ENCODE measurements around the gene COX14. TPM values are rescaled to one million over a fixed set of nuclear protein-coding genes. Genes with fewer than 3 reads are reported as not detected.

COX14 gene
- total RNA-seq, 5 donors from 2014 or later (not counting 1 experiment from before 2014, with no cell fraction given), result 38.0 to 49.9 (median 43.9) TPM

DNA sequence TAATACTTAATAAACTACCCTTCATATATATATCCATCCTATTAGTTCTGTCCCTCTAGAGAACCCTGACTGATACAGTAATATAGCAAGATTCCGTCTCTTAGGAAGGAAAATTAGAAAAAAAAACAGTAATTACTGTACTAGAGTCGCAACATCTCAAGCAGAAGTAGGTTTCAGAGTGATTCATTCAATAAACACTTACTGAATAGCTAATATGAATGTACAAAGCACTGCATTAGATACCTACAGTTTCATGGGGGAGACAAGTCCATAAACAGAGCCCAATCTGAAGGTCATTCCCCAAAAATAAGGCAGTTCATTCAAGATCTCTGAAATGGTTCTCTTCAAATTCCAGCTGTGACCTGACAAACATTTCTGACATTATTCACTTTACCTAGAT, 45.2 kb downstream of the COX14 start:
- CTCF ChIA-PET, result interaction anchor here in 1 of 2 donors (1.0 kb wide), 1 partner anchor 68 kb away, joined by 3 read pairs; no protein-coding TSS in a partner anchor
- Mint-ChIP-seq H3K4me3 (no peak overlapping the region), H3K27me3 (no peaks in the 10 kb centered on the region), H3K27ac (no peak overlapping the region), H3K9me3 (no peaks in the 10 kb centered on the region), H3K36me3 (peaks cover 10% of the 10 kb centered on the region), H3K4me1 (peaks cover 28 to 32% (median 29%) of the 10 kb centered on the region in 3 donors)
- ATAC-seq (replicated peaks in 1 of 4) (no peak), DNase-seq (no peak)
- H3K4me3 ChIP-seq (ENCODE audit: control insufficient read depth in 1 of 2, extremely low read depth in 1 of 2, low read length in 1 of 2), result no peak overlapping the region
- H3K27ac ChIP-seq (ENCODE audit: low read length), result no peak overlapping the region
- no peaks in the 10 kb centered on the region for H3K4me1 ChIP-seq (ENCODE audit: control insufficient read depth in 1 of 2, extremely low read depth in 1 of 2, insufficient read depth in 2 of 2, low read length in 2 of 2)
- no peaks in the 10 kb centered on the region for H3K27me3 ChIP-seq (replicated peaks in 1 of 2; ENCODE audit: control insufficient read depth in 2 of 2, extremely low read depth in 1 of 2, insufficient read depth in 2 of 2, low read length in 1 of 2)
- POLR2A ChIA-PET, result interaction anchor here (0.6 to 0.7 kb wide), 2 partner anchors 19 to 1362 kb away, joined by 3 to 10 read pairs; no protein-coding TSS in a partner anchor
- no peaks in the 10 kb centered on the region for H3K9me3 ChIP-seq
- no CpG with 5 or more reads among the region's 2 CpGs for WGBS (ENCODE audit: insufficient coverage)
- peaks cover 3 to 7% of the 10 kb centered on the region in 2 donors for H3K36me3 ChIP-seq (ENCODE audit: control insufficient read depth in 2 of 2, extremely low read depth in 1 of 2, insufficient read depth in 1 of 2, low read length in 1 of 2)

DNA sequence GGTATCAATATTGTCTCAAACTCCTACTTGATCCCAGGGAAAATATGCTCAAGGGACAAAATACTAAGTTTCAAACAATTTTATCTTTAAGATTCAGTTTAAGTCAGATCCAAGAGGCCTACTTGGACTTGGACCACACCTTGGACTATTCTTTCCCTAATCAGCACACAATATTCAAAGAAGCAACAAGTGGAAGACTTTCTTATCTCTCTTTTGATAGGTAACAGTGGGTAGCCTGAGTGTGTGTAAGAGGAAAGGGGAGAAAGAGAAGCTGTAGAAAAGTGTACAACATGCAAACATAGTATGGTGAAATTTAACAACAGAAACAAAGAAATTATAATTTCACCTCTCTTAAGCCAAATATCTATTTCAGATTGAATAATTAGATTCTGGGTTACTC, 48.6 kb downstream of the COX14 start:
- CTCF ChIA-PET, result interaction anchor here (0.6 to 1.7 kb wide), 3 partner anchors 8 to 1021 kb away, joined by 3 to 6 read pairs (median 3); no protein-coding TSS in a partner anchor
- H3K27ac Mint-ChIP-seq, result peak overlapping the region in 1 of 2 donors; percentile 1
- no peak overlapping the region for H3K4me3 Mint-ChIP-seq
- no peak for DNase-seq
- no peak for ATAC-seq (replicated peaks in 1 of 4)
- Histone ChIP-seq H3K36me3 (ENCODE audit: control insufficient read depth in 2 of 2, extremely low read depth in 1 of 2, insufficient read depth in 1 of 2, low read length in 1 of 2) (no peaks in the 10 kb centered on the region), H3K27me3 (replicated peaks in 1 of 2; ENCODE audit: control insufficient read depth in 2 of 2, extremely low read depth in 1 of 2, insufficient read depth in 2 of 2, low read length in 1 of 2) (no peaks in the 10 kb centered on the region), H3K4me1 (ENCODE audit: control insufficient read depth in 1 of 2, extremely low read depth in 1 of 2, insufficient read depth in 2 of 2, low read length in 2 of 2) (peaks cover 0 to 4% of the 10 kb centered on the region in 2 experiments), H3K27ac (ENCODE audit: low read length) (no peak overlapping the region), H3K4me3 (ENCODE audit: control insufficient read depth in 1 of 2, extremely low read depth in 1 of 2, low read length in 1 of 2) (no peak overlapping the region), H3K9me3 (no peaks in the 10 kb centered on the region)
- H3K27me3 Mint-ChIP-seq, result no peaks in the 10 kb centered on the region
- POLR2A ChIA-PET, result interaction anchor here in 1 of 2 donors (0.6 kb wide), 1 partner anchor 885 kb away, joined by 3 read pairs; no protein-coding TSS in a partner anchor
- peaks cover 13% of the 10 kb centered on the region for H3K36me3 Mint-ChIP-seq
- peaks cover 41 to 46% (median 45%) of the 10 kb centered on the region in 3 donors for H3K4me1 Mint-ChIP-seq
- no peaks in the 10 kb centered on the region for H3K9me3 Mint-ChIP-seq

DNA sequence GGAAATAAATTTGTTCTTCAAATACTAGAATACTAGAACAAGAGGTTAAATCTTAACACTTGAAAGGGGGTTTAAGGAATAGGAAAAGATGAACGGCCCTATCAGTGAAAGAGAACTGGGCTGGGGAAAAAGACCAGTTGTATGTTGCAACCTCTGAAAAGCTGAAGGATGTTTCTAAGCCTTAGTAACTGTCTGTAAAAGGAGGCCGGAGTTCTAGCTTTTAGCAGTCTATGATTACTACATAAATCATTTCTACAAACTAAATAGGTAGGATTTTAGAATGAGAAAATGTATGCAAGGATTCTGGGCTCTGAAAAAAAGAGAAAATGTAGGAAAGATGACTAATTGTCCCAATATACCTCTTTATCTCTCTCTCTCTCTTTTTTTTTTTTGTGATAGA, 50.2 kb downstream of the COX14 start:
- H3K9me3 Mint-ChIP-seq, result no peaks in the 10 kb centered on the region
- H3K36me3 ChIP-seq (ENCODE audit: control insufficient read depth in 2 of 2, extremely low read depth in 1 of 2, insufficient read depth in 1 of 2, low read length in 1 of 2), result no peaks in the 10 kb centered on the region
- peaks cover 11% of the 10 kb centered on the region for H3K36me3 Mint-ChIP-seq
- H3K27me3 ChIP-seq (replicated peaks in 1 of 2; ENCODE audit: control insufficient read depth in 2 of 2, extremely low read depth in 1 of 2, insufficient read depth in 2 of 2, low read length in 1 of 2), result no peaks in the 10 kb centered on the region
- H3K4me3 ChIP-seq (ENCODE audit: control insufficient read depth in 1 of 2, extremely low read depth in 1 of 2, low read length in 1 of 2), result no peak overlapping the region
- peak overlapping the region in 1 of 2 donors; percentile 44 for H3K27ac Mint-ChIP-seq
- no peak for ATAC-seq (replicated peaks in 1 of 4)
- H3K4me1 ChIP-seq (ENCODE audit: control insufficient read depth in 1 of 2, extremely low read depth in 1 of 2, insufficient read depth in 2 of 2, low read length in 2 of 2), result peaks cover 0 to 14% of the 10 kb centered on the region in 2 experiments
- peaks cover 48 to 54% (median 52%) of the 10 kb centered on the region in 3 donors for H3K4me1 Mint-ChIP-seq
- ChIA-PET POLR2A (interaction anchor here in 1 of 2 donors (0.8 kb wide), 1 partner anchor 16 kb away, joined by 4 read pairs; no protein-coding TSS in a partner anchor), CTCF (interaction anchor here (0.7 to 0.8 kb wide), 3 partner anchors 50 to 554 kb away, joined by 3 to 6 read pairs (median 5); partner anchors contain the start of gene COX14 (in 1 of the 2))
- WGBS (ENCODE audit: insufficient coverage), result no CpG with 5 or more reads among the region's 2 CpGs
- H3K27ac ChIP-seq (ENCODE audit: low read length), result no peak overlapping the region
- no peak overlapping the region for H3K4me3 Mint-ChIP-seq
- no peaks in the 10 kb centered on the region for H3K27me3 Mint-ChIP-seq
- no peak for DNase-seq
- no peaks in the 10 kb centered on the region for H3K9me3 ChIP-seq

DNA sequence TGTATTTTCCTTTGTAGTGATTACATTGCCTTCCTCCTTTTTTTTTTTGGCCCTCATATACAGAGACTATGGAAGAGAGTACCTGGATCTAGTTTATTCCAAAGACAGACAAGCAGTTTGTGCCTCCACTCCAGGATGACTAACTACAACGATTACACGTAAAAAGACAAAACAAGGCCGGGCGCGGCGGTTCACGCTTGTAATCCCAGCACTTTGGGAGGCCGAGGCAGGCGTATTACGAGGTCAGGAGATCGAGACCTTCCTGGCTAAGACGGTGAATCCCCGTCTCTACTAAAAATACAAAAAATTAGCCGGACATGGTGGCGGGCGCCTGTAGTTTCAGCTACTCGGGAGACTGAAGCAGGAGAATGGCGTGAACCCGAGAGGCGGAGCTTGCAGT, 52.9 kb downstream of the COX14 start:
- no peak for DNase-seq
- WGBS (ENCODE audit: insufficient coverage), result 95% methylated on average over 11 of the region's 20 CpGs
- H3K4me1 Mint-ChIP-seq, result peaks cover 43 to 45% (median 43%) of the 10 kb centered on the region in 3 donors
- no peaks in the 10 kb centered on the region for H3K9me3 Mint-ChIP-seq
- peak overlapping the region; percentile 38 to 58 for H3K27ac Mint-ChIP-seq
- ATAC-seq (replicated peaks in 1 of 4), result no peak
- Histone ChIP-seq H3K27ac (ENCODE audit: low read length) (no peak overlapping the region), H3K9me3 (no peaks in the 10 kb centered on the region), H3K4me1 (ENCODE audit: control insufficient read depth in 1 of 2, extremely low read depth in 1 of 2, insufficient read depth in 2 of 2, low read length in 2 of 2) (peaks cover 0 to 22% of the 10 kb centered on the region in 2 experiments), H3K4me3 (ENCODE audit: control insufficient read depth in 1 of 2, extremely low read depth in 1 of 2, low read length in 1 of 2) (no peak overlapping the region), H3K36me3 (ENCODE audit: control insufficient read depth in 2 of 2, extremely low read depth in 1 of 2, insufficient read depth in 1 of 2, low read length in 1 of 2) (no peaks in the 10 kb centered on the region), H3K27me3 (replicated peaks in 1 of 2; ENCODE audit: control insufficient read depth in 2 of 2, extremely low read depth in 1 of 2, insufficient read depth in 2 of 2, low read length in 1 of 2) (no peaks in the 10 kb centered on the region)
- H3K36me3 Mint-ChIP-seq, result peaks cover 3% of the 10 kb centered on the region
- peak overlapping the region; percentile 17 to 93 (median 79) for H3K4me3 Mint-ChIP-seq
- ChIA-PET POLR2A (interaction anchor here in 1 of 2 donors (0.7 kb wide), 1 partner anchor 76 kb away, joined by 4 read pairs; no protein-coding TSS in a partner anchor), CTCF (interaction anchor here in 1 of 2 donors (3.1 kb wide), 1 partner anchor 53 kb away, joined by 26 read pairs; the partner anchor contains the start of gene COX14)
- no peaks in the 10 kb centered on the region for H3K27me3 Mint-ChIP-seq

DNA sequence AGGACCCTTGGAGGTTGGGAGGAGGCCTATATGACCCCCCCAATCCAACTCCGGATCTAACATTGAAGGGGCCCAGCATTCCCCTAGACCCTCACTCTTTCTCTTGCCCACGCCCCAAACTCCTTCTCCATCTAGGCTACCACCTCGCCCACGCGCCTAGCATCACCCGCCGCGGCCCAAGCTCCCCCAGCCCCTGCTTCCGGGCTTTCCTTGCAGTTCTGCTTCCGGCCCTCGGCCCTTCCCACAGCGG, 54.7 kb downstream of the COX14 start:
- Histone ChIP-seq H3K27me3 (replicated peaks in 1 of 2; ENCODE audit: control insufficient read depth in 2 of 2, extremely low read depth in 1 of 2, insufficient read depth in 2 of 2, low read length in 1 of 2) (no peaks in the 10 kb centered on the region), H3K36me3 (ENCODE audit: control insufficient read depth in 2 of 2, extremely low read depth in 1 of 2, insufficient read depth in 1 of 2, low read length in 1 of 2) (no peaks in the 10 kb centered on the region), H3K4me1 (ENCODE audit: control insufficient read depth in 1 of 2, extremely low read depth in 1 of 2, insufficient read depth in 2 of 2, low read length in 2 of 2) (peaks cover 0 to 22% of the 10 kb centered on the region in 2 experiments), H3K4me3 (ENCODE audit: control insufficient read depth in 1 of 2, extremely low read depth in 1 of 2, low read length in 1 of 2) (peak overlapping the region; percentile 58 to 90), H3K9me3 (no peaks in the 10 kb centered on the region), H3K27ac (ENCODE audit: low read length) (peak overlapping the region; percentile 68)
- Mint-ChIP-seq H3K4me3 (peak overlapping the region; percentile 79 to 93 (median 92)), H3K9me3 (no peaks in the 10 kb centered on the region), H3K36me3 (peaks cover 3% of the 10 kb centered on the region), H3K27me3 (no peaks in the 10 kb centered on the region), H3K4me1 (peaks cover 31 to 33% (median 32%) of the 10 kb centered on the region in 3 donors), H3K27ac (peak overlapping the region; percentile 92)
- DNase-seq (peak in 7 of 35 experiments; percentile 6 to 41 (median 6)), ATAC-seq (replicated peaks in 1 of 4) (peak in 2 of 4 experiments; percentile 22 to 35)
- under 1% methylated on average over 12 of the region's 12 CpGs for WGBS (ENCODE audit: insufficient coverage)
- POLR2A ChIA-PET, result interaction anchor here in 1 of 2 donors (0.5 to 1.8 kb wide), 3 partner anchors 55 to 198 kb away, joined by 3 to 24 read pairs (median 4); partner anchors contain the start of genes COX14 and SMARCD1
- CTCF ChIA-PET, result interaction anchor here (0.5 to 3.1 kb wide), 7 partner anchors 9 to 83 kb away, joined by 3 to 26 read pairs (median 6); partner anchors contain the start of gene COX14 (in 2 of the 2)

DNA sequence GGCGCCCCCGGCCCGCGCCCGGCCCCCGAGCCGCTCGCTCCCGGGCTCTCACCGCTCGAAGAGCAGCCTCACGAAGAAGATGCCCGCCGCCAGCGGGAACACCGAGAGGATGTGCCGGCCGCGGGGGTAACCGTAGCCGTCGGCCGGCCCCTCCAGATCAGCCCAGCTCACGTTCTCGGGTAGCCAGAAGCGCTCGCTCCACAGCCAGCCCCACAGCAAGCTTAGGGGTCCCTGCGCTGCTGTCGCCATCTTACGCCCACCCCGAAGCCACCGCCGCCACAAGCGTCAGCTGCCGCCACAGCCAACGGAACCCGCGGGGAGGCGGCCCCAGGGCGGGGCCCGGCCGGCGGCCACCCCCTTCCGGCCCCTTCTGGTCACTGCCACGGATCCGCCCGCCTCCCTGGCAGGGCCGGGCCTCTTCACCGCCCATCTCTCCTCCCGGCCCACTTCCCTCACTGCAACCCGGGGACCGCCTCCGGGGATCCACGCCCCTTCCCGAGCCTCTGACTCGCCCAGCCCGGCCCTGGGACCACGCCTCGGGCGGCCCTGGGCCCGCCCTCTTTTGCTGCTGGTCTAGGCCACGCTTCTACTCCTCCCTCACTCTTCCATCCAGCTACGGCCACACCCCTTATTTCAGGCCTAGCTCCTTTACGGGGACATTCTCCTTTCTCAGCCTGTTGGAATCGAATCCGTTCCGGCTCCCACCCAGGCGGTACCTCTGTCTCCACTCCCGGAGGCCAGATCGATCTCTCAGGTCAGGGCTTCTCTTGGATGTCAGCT, 55.2 kb downstream of the COX14 start, which contains the start of gene CERS5:
Gene CERS5, minus strand, starts transcription at position 321 of the 780 bp plus-strand sequence. Its CDS starts 72 bp downstream, at position 249.
- CTCF ChIA-PET, result interaction anchor here (0.5 to 3.1 kb wide), 8 partner anchors 9 to 97 kb away, joined by 3 to 26 read pairs (median 6); partner anchors contain the start of gene COX14 (in 2 of the 2)
- ATAC-seq (replicated peaks in 1 of 4), result peak; percentile 95 to 98 (median 97)
- Histone ChIP-seq H3K9me3 (no peaks in the 10 kb centered on the region), H3K36me3 (ENCODE audit: control insufficient read depth in 2 of 2, extremely low read depth in 1 of 2, insufficient read depth in 1 of 2, low read length in 1 of 2) (no peaks in the 10 kb centered on the region), H3K4me1 (ENCODE audit: control insufficient read depth in 1 of 2, extremely low read depth in 1 of 2, insufficient read depth in 2 of 2, low read length in 2 of 2) (peaks cover 0 to 22% of the 10 kb centered on the region in 2 experiments), H3K27me3 (replicated peaks in 1 of 2; ENCODE audit: control insufficient read depth in 2 of 2, extremely low read depth in 1 of 2, insufficient read depth in 2 of 2, low read length in 1 of 2) (no peaks in the 10 kb centered on the region), H3K27ac (ENCODE audit: low read length) (peak within 1 kb of the TSS; percentile 68), H3K4me3 (ENCODE audit: control insufficient read depth in 1 of 2, extremely low read depth in 1 of 2, low read length in 1 of 2) (peak within 1 kb of the TSS; percentile 58 to 90)
- Mint-ChIP-seq H3K4me3 (peak within 1 kb of the TSS; percentile 79 to 93 (median 92)), H3K36me3 (peaks cover 3% of the 10 kb centered on the region), H3K27me3 (no peaks in the 10 kb centered on the region), H3K9me3 (no peaks in the 10 kb centered on the region), H3K27ac (peak within 1 kb of the TSS; percentile 92), H3K4me1 (peaks cover 30 to 31% (median 31%) of the 10 kb centered on the region in 3 donors)
- POLR2A ChIA-PET, result interaction anchor here in 1 of 2 donors (0.7 to 1.8 kb wide), 3 partner anchors 9 to 82 kb away, joined by 4 to 24 read pairs (median 4); partner anchors contain the start of genes COX14 and SMARCD1
- DNase-seq, result peak; percentile 91 to 97 (median 94)
- 2% methylated on average over 67 of the region's 70 CpGs for WGBS (ENCODE audit: insufficient coverage)
